ENCODE data around the gene SERPINA5. TPM values are rescaled to one million over a fixed set of nuclear protein-coding genes. Genes with fewer than 3 reads are reported as not detected.

Gene SERPINA5
- total RNA-seq, 1 experiment from 2014 or later = 3.0 TPM

GRCh38 chr14:94550041-94550440, 31.2 kb upstream of the SERPINA5 start:
- Histone ChIP-seq H2AFZ (ENCODE audit: low read depth, low read length, poor library complexity, severe bottlenecking) (peak overlapping the region; percentile 75), H3K9me2 (ENCODE audit: insufficient read depth) (no peaks in the 10 kb centered on the region), H3K4me1 (ENCODE audit: control insufficient read depth in 1 of 2, insufficient read depth in 2 of 2, low read length in 2 of 2) (peaks cover 0 to 10% of the 10 kb centered on the region in 2 experiments; a peak in 2 of 4 replicates), H3K36me3 (ENCODE audit: control insufficient read depth in 1 of 2, insufficient read depth in 2 of 2, low read length in 2 of 2) (no peaks in the 10 kb centered on the region), H3K4me2 (ENCODE audit: low read length) (peak overlapping the region; percentile 55), H3K27me3 (ENCODE audit: insufficient read depth, low read length) (no peaks in the 10 kb centered on the region), H4K20me1 (ENCODE audit: insufficient read depth) (no peaks in the 10 kb centered on the region), H3K79me2 (ENCODE audit: insufficient read depth, low read length) (no peaks in the 10 kb centered on the region), H3K9me3 (ENCODE audit: control insufficient read depth in 1 of 2, insufficient read depth in 1 of 2, low read depth in 1 of 2, low read length in 2 of 2) (no peaks in the 10 kb centered on the region), H3K9ac (ENCODE audit: low read length) (no peak overlapping the region), H3K4me3 (replicated peaks in 1 of 2; ENCODE audit: low read depth in 1 of 2, low read length in 2 of 2) (no peak overlapping the region), H3K27ac (ENCODE audit: low read depth, low read length) (no peak overlapping the region)
- intact Hi-C loops (cut with micrococcal nuclease) = no loop called here
- CTCF ChIA-PET = interaction anchor here (0.7 to 3.4 kb wide), 6 partner anchors 11 to 418 kb away, joined by 3 to 32 read pairs (median 4); no protein-coding TSS in a partner anchor
- ATAC-seq (peak; percentile 52), DNase-seq (ENCODE audit: low read depth, low spot score) (no peak)
- POLR2A ChIA-PET = no interaction called here
- BruUV-seq (replicated peaks) = no TSS peak
- RAD21 ChIA-PET (ENCODE audit: low non-redundant PET in 1 of 2, low total read pairs in 2 of 2, uncharacterized antibody in 2 of 2, unreplicated experiment in 2 of 2) = no interaction called here
- TF ChIP-seq ELF1 (IDR thresholded peaks at IDR 0.05; ENCODE audit: borderline replicate concordance, low read depth) (no peak), ZFX (IDR thresholded peaks at IDR 0.05) (no peak), EZH2phosphoT487 (IDR thresholded peaks at IDR 0.05; ENCODE audit: borderline replicate concordance) (no peak), REST (IDR thresholded peaks at IDR 0.05; ENCODE audit: low read depth) (no peak), SRF (IDR thresholded peaks at IDR 0.05; ENCODE audit: low read depth) (no peak), POLR2A (IDR thresholded peaks at IDR 0.05; ENCODE audit: borderline replicate concordance, extremely low read depth, insufficient read depth, insufficient read length) (no peak), ZNF274 (IDR thresholded peaks at IDR 0.05; ENCODE audit: low read depth, low read length) (no peak), RAD21 (IDR thresholded peaks at IDR 0.05; ENCODE audit: low read depth) (no peak; the same call in 1 of the 2 replicates), YY1 (IDR thresholded peaks at IDR 0.05; ENCODE audit: extremely low read depth, insufficient replicate concordance, low read depth, low read length) (no peak), ATF3 (IDR thresholded peaks at IDR 0.05) (no peak), EGR1 (IDR thresholded peaks at IDR 0.05; ENCODE audit: low read depth) (no peak), SP1 (IDR thresholded peaks at IDR 0.05; ENCODE audit: low read depth) (no peak), TCF7L2 (IDR thresholded peaks at IDR 0.05; ENCODE audit: borderline replicate concordance, extremely low read depth, insufficient read depth, insufficient read length) (no peak), JUND (IDR thresholded peaks at IDR 0.05) (no peak), EZH2 (IDR thresholded peaks at IDR 0.05) (no peak), ZBTB33 (IDR thresholded peaks at IDR 0.05; ENCODE audit: extremely low read depth, insufficient replicate concordance, low read length) (no peak), FOSL1 (IDR thresholded peaks at IDR 0.05; ENCODE audit: low read depth) (no peak), SIN3A (IDR thresholded peaks at IDR 0.05; ENCODE audit: low read depth) (no peak)
- TF ChIP-seq, protein P1, sequence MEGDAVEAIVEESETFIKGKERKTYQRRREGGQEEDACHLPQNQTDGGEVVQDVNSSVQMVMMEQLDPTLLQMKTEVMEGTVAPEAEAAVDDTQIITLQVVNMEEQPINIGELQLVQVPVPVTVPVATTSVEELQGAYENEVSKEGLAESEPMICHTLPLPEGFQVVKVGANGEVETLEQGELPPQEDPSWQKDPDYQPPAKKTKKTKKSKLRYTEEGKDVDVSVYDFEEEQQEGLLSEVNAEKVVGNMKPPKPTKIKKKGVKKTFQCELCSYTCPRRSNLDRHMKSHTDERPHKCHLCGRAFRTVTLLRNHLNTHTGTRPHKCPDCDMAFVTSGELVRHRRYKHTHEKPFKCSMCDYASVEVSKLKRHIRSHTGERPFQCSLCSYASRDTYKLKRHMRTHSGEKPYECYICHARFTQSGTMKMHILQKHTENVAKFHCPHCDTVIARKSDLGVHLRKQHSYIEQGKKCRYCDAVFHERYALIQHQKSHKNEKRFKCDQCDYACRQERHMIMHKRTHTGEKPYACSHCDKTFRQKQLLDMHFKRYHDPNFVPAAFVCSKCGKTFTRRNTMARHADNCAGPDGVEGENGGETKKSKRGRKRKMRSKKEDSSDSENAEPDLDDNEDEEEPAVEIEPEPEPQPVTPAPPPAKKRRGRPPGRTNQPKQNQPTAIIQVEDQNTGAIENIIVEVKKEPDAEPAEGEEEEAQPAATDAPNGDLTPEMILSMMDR (IDR thresholded peaks at IDR 0.05 in 2 of 3, conservative IDR thresholded peaks at IDR 0.05 in 1 of 3; ENCODE audit: borderline replicate concordance in 1 of 3, insufficient read depth in 1 of 3, low read depth in 2 of 3, low read length in 2 of 3) = no peak
- TF ChIP-seq, protein P2, sequence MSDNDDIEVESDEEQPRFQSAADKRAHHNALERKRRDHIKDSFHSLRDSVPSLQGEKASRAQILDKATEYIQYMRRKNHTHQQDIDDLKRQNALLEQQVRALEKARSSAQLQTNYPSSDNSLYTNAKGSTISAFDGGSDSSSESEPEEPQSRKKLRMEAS (IDR thresholded peaks at IDR 0.05) = no peak
